IMR-90 (cell line): Measurements from ENCODE around the gene ALDH1L2. TPM values are rescaled to one million over a fixed set of nuclear protein-coding genes. Genes with fewer than 3 reads are reported as not detected.

Experiments used
- ATAC-seq: fragments of 200-7000 bp; cut with Tn5 transposase; 2 replicates; pipeline ENCODE4 v1.9.1; 2020; ENCODE audit warnings: low read depth, mild to moderate bottlenecking, moderate library complexity
- BruUV-seq: library from RNA; stranded (reverse); fragments of 400-500 nt; replicated peaks from 2 replicates; lab custom pipeline; 2021; lab: Mats Ljungman, UMichigan
- CTCF ChIA-PET: fragments of 300-600 bp; formaldehyde crosslinking; extraction: SDS; loops from one replicate; lab custom pipeline; 2021; ENCODE audit warnings: antibody characterized with exemption; lab: Yijun Ruan, JAX
- POLR2A ChIA-PET: fragments of 300-600 bp; sonication (Branson Sonifier 250); formaldehyde crosslinking; loops from one replicate; lab custom pipeline; 2022; ENCODE audit warnings: antibody characterized with exemption; ENCODE audit not compliant: unreplicated experiment; lab: Charles Lee
- DNase-seq: peaks from one replicate; pipeline ENCODE4 v3.0.0; 2013
- H2AFZ ChIP-seq: replicated peaks from 2 replicates; pipeline ENCODE3; 2013; ENCODE audit warnings: low read length, mild to moderate bottlenecking; ENCODE audit not compliant: poor library complexity
- H2AK5ac ChIP-seq: 2 replicates; pipeline ENCODE4 v1.6.1; 2013; ENCODE audit warnings: low read depth, low read length, inconsistent platforms
- H2AK9ac ChIP-seq: replicated peaks from 2 replicates; pipeline ENCODE3; 2013; ENCODE audit warnings: mild to moderate bottlenecking, low read depth, low read length, moderate library complexity; ENCODE audit not compliant: poor library complexity
- H2BK120ac ChIP-seq: 2 replicates; pipeline ENCODE4 v1.6.1; 2013; ENCODE audit warnings: low read depth, low read length, inconsistent platforms
- H2BK15ac ChIP-seq: 3 replicates; pipeline ENCODE4 v1.6.1; 2013; ENCODE audit warnings: low read depth, low read length, inconsistent platforms
- H2BK20ac ChIP-seq: 2 replicates; pipeline ENCODE4 v1.6.1; 2013; ENCODE audit warnings: low read depth, mild to moderate bottlenecking, inconsistent platforms, low read length, moderate library complexity
- H2BK5ac ChIP-seq: 2 replicates; pipeline ENCODE4 v1.6.1; 2013; ENCODE audit warnings: mild to moderate bottlenecking, low read depth, low read length, inconsistent platforms; ENCODE audit not compliant: poor library complexity, severe bottlenecking
- H3K14ac ChIP-seq: replicated peaks from 2 replicates; pipeline ENCODE4 v1.6.1; 2013; ENCODE audit warnings: low read depth, low read length, inconsistent platforms
- H3K18ac ChIP-seq: 2 replicates; pipeline ENCODE4 v1.6.1; 2013; ENCODE audit warnings: low read depth, low read length, control low read depth
- H3K23ac ChIP-seq: 2 replicates; pipeline ENCODE4 v1.6.1; 2013; ENCODE audit warnings: low read depth, low read length, inconsistent platforms
- H3K27ac ChIP-seq: 2 replicates; pipeline ENCODE4 v1.5.1; 2013; ENCODE audit warnings: mild to moderate bottlenecking, control low read depth, low read length; ENCODE audit not compliant: insufficient read depth
- H3K27me3 ChIP-seq: 2 replicates; pipeline ENCODE4 v1.6.1; 2013; ENCODE audit warnings: low read length; ENCODE audit not compliant: control insufficient read depth, insufficient read depth
- H3K36me3 ChIP-seq: 2 replicates; pipeline ENCODE4 v1.6.1; 2013; ENCODE audit warnings: low read length, mixed read lengths; ENCODE audit not compliant: control insufficient read depth, insufficient read depth
- H3K4ac ChIP-seq: 2 replicates; pipeline ENCODE4 v1.6.1; 2013; ENCODE audit warnings: low read depth, low read length, inconsistent platforms
- H3K4me1 ChIP-seq: 2 replicates; pipeline ENCODE4 v1.6.1; 2013; ENCODE audit warnings: low read length, mixed read lengths; ENCODE audit not compliant: control insufficient read depth, insufficient read depth
- H3K4me2 ChIP-seq: 2 replicates; pipeline ENCODE4 v1.6.1; 2013; ENCODE audit warnings: low read depth, mild to moderate bottlenecking, control low read depth, low read length, moderate library complexity
- H3K4me3 ChIP-seq: 2 replicates; pipeline ENCODE4 v1.5.1; 2013; ENCODE audit warnings: low read depth, mild to moderate bottlenecking, control low read depth, low read length, moderate library complexity; ENCODE audit not compliant: insufficient read depth
- H3K56ac ChIP-seq: 2 replicates; pipeline ENCODE4 v1.6.1; 2013; ENCODE audit warnings: low read length, inconsistent platforms; ENCODE audit not compliant: insufficient read depth; ENCODE audit errors: extremely low read depth
- H3K79me1 ChIP-seq, 2 experiments: 2 replicates each; pipeline ENCODE4 v1.6.1; 2013; ENCODE audit warnings: low read length in 2 of 2, inconsistent platforms in 1 of 2, low read depth in 1 of 2
- H3K9ac ChIP-seq: 2 replicates; pipeline ENCODE4 v1.6.1; 2013; ENCODE audit warnings: low read depth, low read length, control low read depth
- H3K9me1 ChIP-seq: 2 replicates; pipeline ENCODE4 v1.6.1; 2013; ENCODE audit warnings: low read length, inconsistent platforms; ENCODE audit not compliant: insufficient read depth
- H3K9me3 ChIP-seq: 2 replicates; pipeline ENCODE4 v1.6.1; 2013; ENCODE audit warnings: low read length; ENCODE audit not compliant: control insufficient read depth, insufficient read depth
- H4K20me1 ChIP-seq: 2 replicates; pipeline ENCODE4 v1.6.1; 2013; ENCODE audit warnings: low read length, inconsistent platforms; ENCODE audit not compliant: insufficient read depth
- H4K5ac ChIP-seq: 2 replicates; pipeline ENCODE4 v1.6.1; 2013; ENCODE audit warnings: mild to moderate bottlenecking, low read depth, low read length, control low read depth
- H4K8ac ChIP-seq, 2 experiments: 2 replicates each; pipeline ENCODE4 v1.6.1; 2013; ENCODE audit warnings: low read depth in 2 of 2, low read length in 2 of 2, control low read depth in 1 of 2, inconsistent platforms in 1 of 2
- H4K91ac ChIP-seq: 2 replicates; pipeline ENCODE4 v1.6.1; 2013; ENCODE audit warnings: low read depth, low read length, inconsistent platforms; ENCODE audit not compliant: insufficient read depth
- MAFK ChIP-seq: IDR thresholded peaks from 2 replicates; pipeline ENCODE4 v1.6.1; 2012; ENCODE audit warnings: low read depth, low read length, improper control_type of control experiment
- WGBS, 2 experiments: methylation state at CpG; one replicate each; pipeline versions ENCODE4 v1.1.5 to v1.1.7; 2013; ENCODE audit warnings: missing lambda C conversion rate in 2 of 2; ENCODE audit not compliant: insufficient read length in 1 of 2; ENCODE audit errors: extremely low coverage in 2 of 2; 5-methylcytosine and 5-hydroxymethylcytosine counted together
- dilution Hi-C: fragments of 300-500 bp; cut with HindIII; formaldehyde crosslinking; loops from one replicate; pipeline ENCODE4 v1.14.3; 2018; ENCODE audit warnings: low sequenced_read_pairs; ENCODE audit not compliant: unreplicated experiment
- in situ Hi-C: fragments of 300-500 bp; cut with MboI; formaldehyde crosslinking; loops from 3 replicates; pipeline ENCODE4 v1.14.3; 2019; ENCODE audit warnings: low sequenced_read_pairs, inconsistent platforms, mixed read lengths
- intact Hi-C: fragments of 100-400 bp; cut with micrococcal nuclease; formaldehyde crosslinking; loops from 2 replicates; pipeline ENCODE4 v1.10.0; 2022
- polyA plus RNA-seq, 3 experiments: library from polyadenylated mRNA; depleted of rRNA; stranded (reverse); fragments of >200 nt; gene quantifications; 2 replicates each; pipeline ENCODE4 v1.2.3, GENCODE V29; 2012; ENCODE audit warnings: low replicate concordance in 1 of 3
- total RNA-seq: library from RNA; depleted of rRNA; stranded (reverse); fragments of >200 nt; gene quantifications from 2 replicates; pipeline ENCODE4 v1.2.3, GENCODE V29; 2012

ALDH1L2 gene
- total and polyA plus RNA-seq, 2 of the 4 experiments (the other 2 are of a cell fraction): 21.1 to 22.8 TPM

- dilution Hi-C loops: no loop called here
- Histone ChIP-seq H3K79me1 (peaks cover 3 to 37% of the 10 kb centered on the region in 2 experiments; a peak in 3 of 4 replicates), H2BK20ac (no peak overlapping the region), H2BK15ac (no peak overlapping the region), H2BK120ac (no peak overlapping the region), H3K4ac (no peak overlapping the region), H4K91ac (no peak overlapping the region), H4K5ac (no peak overlapping the region), H2BK5ac (no peak overlapping the region), H4K20me1 (peaks cover 8% of the 10 kb centered on the region; the same call in 1 of the 2 replicates), H3K9me3 (no peaks in the 10 kb centered on the region), H3K18ac (no peak overlapping the region), H4K8ac (no peak overlapping the region), H3K36me3 (peaks cover 22% of the 10 kb centered on the region), H3K27ac (no peak overlapping the region), H3K9ac (no peak overlapping the region), H3K14ac (no peak overlapping the region), H3K4me1 (peaks cover 7% of the 10 kb centered on the region), H3K23ac (no peak overlapping the region), H3K27me3 (no peaks in the 10 kb centered on the region), H2AFZ (no peak overlapping the region), H3K4me2 (no peak overlapping the region), H3K56ac (no peak overlapping the region), H2AK5ac (no peak overlapping the region), H2AK9ac (no peak overlapping the region), H3K9me1 (peaks cover 10% of the 10 kb centered on the region; the same call in 1 of the 2 replicates), H3K4me3 (no peak overlapping the region)
- BruUV-seq: no TSS peak
- ATAC-seq (no peak), DNase-seq (no peak)
- intact Hi-C loops: no loop called here
- WGBS, 2 experiments: no CpG with 5 or more reads among the region's 3 CpGs
- TF ChIP-seq MAFK: no peak
- POLR2A ChIA-PET: interaction anchor here (0.5 kb wide), 1 partner anchor 13 kb away, joined by 3 read pairs; no protein-coding TSS in a partner anchor
- in situ Hi-C loops: loop anchor here (25.0 kb wide), 1 partner anchor 885 kb away; no protein-coding TSS in a partner anchor
- CTCF ChIA-PET: no interaction called here
Measured at GRCh38 chr12:105071981-105072380, 12.3 kb downstream of the ALDH1L2 start.
